Activated CD4-positive, alpha-beta T cell treated with anti-CD3 and anti-CD28 coated beads, Interleukin-2, amount 10 ng/mL, durations not matched to agents 7 days and 5 days (primary cell): ENCODE results near the gene CCL28. TPM values are rescaled to one million over a fixed set of nuclear protein-coding genes. Genes with fewer than 3 reads are reported as not detected.
"Not testable (repeated sequence)": the region's sequence is repeated elsewhere in the genome, so short reads cannot be mapped to it uniquely, and the experiment has no call there.

Experiments
- CTCF ChIA-PET: fragments of 350-600 bp; sonication (Branson Sonifier 250); formaldehyde crosslinking; loops from one replicate; lab custom pipeline; 2021; ENCODE audit warnings: antibody characterized with exemption; lab: Charles Lee
- POLR2A ChIA-PET: fragments of 350-600 bp; sonication (Branson Sonifier 250); formaldehyde crosslinking; loops from one replicate; lab custom pipeline; 2021; ENCODE audit warnings: antibody characterized with exemption; lab: Charles Lee
- DNase-seq: peaks from one replicate; pipeline ENCODE4 v3.0.0-alpha.2; 2020
- H3K27ac Mint-ChIP-seq: one replicate; pipeline ENCODE4 v1.8.0; 2021; ENCODE audit warnings: mild to moderate bottlenecking, moderate library complexity, mixed read lengths
- H3K27me3 Mint-ChIP-seq: one replicate; pipeline ENCODE4 v1.8.0; 2021; ENCODE audit warnings: mixed read lengths
- H3K36me3 Mint-ChIP-seq: one replicate; pipeline ENCODE4 v1.8.0; 2021; ENCODE audit warnings: low read depth, mixed read lengths
- H3K4me1 Mint-ChIP-seq: one replicate; pipeline ENCODE4 v1.8.0; 2021; ENCODE audit warnings: mixed read lengths
- H3K4me3 Mint-ChIP-seq: one replicate; pipeline ENCODE4 v1.8.0; 2021; ENCODE audit warnings: mild to moderate bottlenecking, moderate library complexity, mixed read lengths
- H3K9me3 Mint-ChIP-seq: one replicate; pipeline ENCODE4 v1.8.0; 2021; ENCODE audit warnings: mixed read lengths
- total RNA-seq, 2 experiments: library from RNA; stranded (reverse); gene quantifications; one replicate each; pipeline ENCODE4 v1.2.3, GENCODE V29; 2021

CCL28 gene
- total RNA-seq, 2 experiments from 2014 or later = 15.1 to 16.4 TPM

DNA sequence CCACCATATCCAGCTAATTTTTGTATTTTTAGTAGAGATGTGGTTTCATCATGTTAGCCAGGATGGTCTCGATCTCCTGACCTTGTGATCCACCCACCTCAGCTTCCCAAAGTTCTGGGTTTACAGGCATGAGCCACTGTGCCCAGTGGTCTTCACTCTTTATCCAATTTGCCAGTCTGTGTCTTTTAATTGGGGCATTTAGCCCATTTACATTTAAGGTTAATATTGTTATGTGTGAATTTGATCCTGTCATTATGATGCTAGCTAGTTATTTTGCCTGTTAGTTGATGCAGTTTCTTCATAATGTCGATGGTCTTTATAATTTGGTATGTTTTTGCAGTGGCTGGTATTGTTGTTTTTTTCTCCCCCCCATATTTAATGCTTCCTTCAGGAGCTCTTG is 47.0 kb downstream of the CCL28 start:
- H3K27me3 Mint-ChIP-seq, H3K4me1 Mint-ChIP-seq, H3K36me3 Mint-ChIP-seq, H3K4me3 Mint-ChIP-seq, H3K27ac Mint-ChIP-seq, POLR2A ChIA-PET, CTCF ChIA-PET, DNase-seq: not testable (repeated sequence)
- H3K9me3 Mint-ChIP-seq = peaks cover 15% of the 10 kb centered on the region

DNA sequence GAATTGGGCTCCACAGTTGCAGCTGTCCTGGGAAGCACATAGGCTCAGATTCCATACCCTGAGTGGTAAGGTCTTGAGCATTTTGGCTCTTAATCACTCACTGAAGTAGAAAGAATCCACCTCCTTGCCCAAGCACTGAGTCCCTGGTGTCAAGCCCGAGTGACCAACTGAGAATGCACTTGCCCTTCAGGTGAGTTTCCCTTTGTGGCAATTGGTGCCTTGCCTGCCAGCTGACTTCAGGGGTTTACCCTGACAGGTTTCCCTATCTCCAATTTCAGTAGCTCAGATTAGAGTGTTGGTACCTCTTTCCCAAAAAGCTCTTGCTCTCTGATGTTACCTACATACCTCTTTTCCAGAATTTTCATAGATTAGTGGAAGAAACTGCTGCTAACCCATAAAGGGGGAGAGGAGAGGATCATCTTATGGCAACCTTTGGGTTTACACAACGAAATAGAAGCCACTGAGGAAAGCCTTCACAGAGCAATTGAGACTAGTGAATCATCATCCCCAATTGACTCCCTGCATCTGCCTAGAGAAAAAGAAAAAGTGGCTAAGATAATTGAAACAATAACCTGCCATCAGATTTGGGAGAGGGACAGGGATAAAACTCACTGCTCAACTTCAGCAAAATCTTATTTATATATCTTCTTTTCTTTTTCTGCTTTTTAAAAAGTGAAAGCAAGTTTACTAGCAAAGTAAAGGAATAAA is 48.6 kb downstream of the CCL28 start:
- no peak for DNase-seq
- no peak overlapping the region for H3K4me3 Mint-ChIP-seq
- no peaks in the 10 kb centered on the region for H3K4me1 Mint-ChIP-seq
- peaks cover 22% of the 10 kb centered on the region for H3K9me3 Mint-ChIP-seq
- H3K27me3 Mint-ChIP-seq = peaks cover 4% of the 10 kb centered on the region
- ChIA-PET CTCF (interaction anchor here (1.5 kb wide), 1 partner anchor 8 kb away, joined by 4 read pairs; no protein-coding TSS in a partner anchor), POLR2A (no interaction called here)
- H3K36me3 Mint-ChIP-seq = peaks cover 3% of the 10 kb centered on the region
- no peak overlapping the region for H3K27ac Mint-ChIP-seq

DNA sequence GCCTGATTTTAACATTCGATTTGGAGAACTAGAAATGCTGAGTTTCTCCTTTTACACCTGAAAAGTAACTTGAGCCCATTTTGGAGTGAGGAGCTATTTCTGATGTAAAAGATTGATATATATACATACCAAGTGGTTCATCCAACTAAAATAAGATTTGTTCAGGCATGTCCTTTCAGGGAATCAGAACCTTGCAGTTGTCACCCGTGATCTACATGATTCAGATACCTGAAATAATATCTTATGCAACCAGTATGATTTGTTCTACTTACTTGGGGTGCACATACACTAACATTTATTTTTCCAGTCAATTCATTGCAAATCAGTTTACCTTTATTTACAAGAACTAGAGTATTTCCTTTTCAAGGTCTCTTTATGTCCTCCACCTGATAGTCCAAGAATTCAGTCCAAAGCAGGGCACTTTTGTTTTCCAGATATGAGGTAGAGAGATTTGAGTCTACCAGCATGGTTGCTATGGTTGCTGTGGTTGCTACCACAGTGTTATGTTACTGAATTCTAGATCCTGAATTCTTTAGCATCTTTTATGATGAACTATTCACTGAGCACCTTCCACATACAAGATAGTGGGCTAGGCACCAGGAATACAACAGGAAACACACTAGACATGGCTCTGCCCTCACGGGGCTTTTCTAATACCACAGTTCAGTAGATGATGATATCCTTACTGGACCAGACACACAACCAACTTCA is 49.3 kb downstream of the CCL28 start:
- no peak for DNase-seq
- peaks cover 3% of the 10 kb centered on the region for H3K36me3 Mint-ChIP-seq
- no peak overlapping the region for H3K27ac Mint-ChIP-seq
- ChIA-PET CTCF (interaction anchor here (1.5 kb wide), 1 partner anchor 9 kb away, joined by 4 read pairs; no protein-coding TSS in a partner anchor), POLR2A (no interaction called here)
- H3K27me3 Mint-ChIP-seq = peaks cover 4% of the 10 kb centered on the region
- no peak overlapping the region for H3K4me3 Mint-ChIP-seq
- H3K4me1 Mint-ChIP-seq = no peaks in the 10 kb centered on the region
- H3K9me3 Mint-ChIP-seq = peaks cover 22% of the 10 kb centered on the region

DNA sequence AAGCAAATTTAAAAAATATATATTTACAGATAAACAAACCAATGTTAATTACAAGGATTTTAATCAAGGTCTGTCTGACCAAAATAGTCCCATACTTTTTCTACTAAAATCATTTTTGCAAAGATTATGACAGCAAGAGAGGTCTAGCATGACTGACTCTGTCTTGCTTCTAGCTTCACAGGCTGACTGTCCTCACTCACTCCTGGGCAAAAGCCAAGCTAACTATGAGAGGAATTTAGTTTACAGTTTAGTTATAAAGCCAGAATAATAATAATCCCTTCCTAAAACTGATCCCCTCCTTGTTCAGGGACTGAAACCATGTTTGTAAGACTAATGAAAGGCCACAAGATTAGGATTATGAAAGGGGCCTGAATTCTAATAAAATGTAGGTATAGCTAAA is 53.5 kb downstream of the CCL28 start:
- DNase-seq = no peak
- CTCF ChIA-PET = no interaction called here
- Mint-ChIP-seq H3K4me1 (no peaks in the 10 kb centered on the region), H3K36me3 (no peaks in the 10 kb centered on the region), H3K27ac (no peak overlapping the region), H3K27me3 (peaks cover 2% of the 10 kb centered on the region), H3K9me3 (peaks cover 20% of the 10 kb centered on the region), H3K4me3 (no peak overlapping the region)
- POLR2A ChIA-PET = no interaction called here

DNA sequence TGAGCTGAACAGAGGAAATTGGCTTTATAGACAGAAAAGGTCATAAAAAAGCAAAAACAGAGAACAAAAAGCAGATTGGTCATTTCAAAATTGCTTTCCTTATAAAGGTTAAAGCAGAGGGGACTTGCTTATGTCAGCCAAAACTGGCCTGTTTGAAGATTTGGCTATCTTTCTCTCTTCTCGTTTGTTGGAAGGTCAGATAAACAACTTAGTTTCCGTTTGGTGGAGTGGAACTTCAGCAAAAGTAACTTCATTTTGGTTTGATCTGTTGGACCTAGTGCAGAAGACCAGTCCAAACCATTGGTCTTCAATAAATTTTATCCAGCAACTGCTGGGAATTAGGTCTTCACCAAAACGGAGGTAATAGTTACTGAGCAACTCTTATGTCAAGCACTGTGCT is 53.9 kb downstream of the CCL28 start:
- H3K4me1 Mint-ChIP-seq = no peaks in the 10 kb centered on the region
- peaks cover 2% of the 10 kb centered on the region for H3K27me3 Mint-ChIP-seq
- no peak overlapping the region for H3K27ac Mint-ChIP-seq
- ChIA-PET CTCF (no interaction called here), POLR2A (no interaction called here)
- DNase-seq = no peak
- no peaks in the 10 kb centered on the region for H3K36me3 Mint-ChIP-seq
- H3K9me3 Mint-ChIP-seq = peaks cover 20% of the 10 kb centered on the region
- H3K4me3 Mint-ChIP-seq = no peak overlapping the region

DNA sequence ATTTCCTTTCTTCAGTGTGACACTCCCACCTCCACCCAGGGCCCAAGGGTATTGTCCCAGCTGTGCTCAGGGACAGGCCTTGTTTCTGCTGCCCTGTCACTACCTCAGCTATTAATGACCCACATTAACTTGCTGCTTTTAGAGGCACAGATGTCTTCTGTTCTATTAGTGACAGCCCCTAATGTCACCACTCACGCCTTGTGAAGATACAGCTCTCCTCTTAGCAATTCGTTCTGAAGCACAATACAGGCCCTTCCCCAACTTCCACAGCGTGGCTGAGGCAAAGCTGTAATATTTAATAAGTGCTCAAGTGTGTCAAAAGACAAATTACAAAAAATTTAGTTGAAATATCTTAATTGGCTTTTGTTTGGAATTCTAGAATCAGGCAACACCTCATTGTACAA is 54.3 kb downstream of the CCL28 start:
- no peak for DNase-seq
- H3K27me3 Mint-ChIP-seq = peaks cover 2% of the 10 kb centered on the region
- H3K36me3 Mint-ChIP-seq = no peaks in the 10 kb centered on the region
- no peak overlapping the region for H3K27ac Mint-ChIP-seq
- H3K9me3 Mint-ChIP-seq = peaks cover 18% of the 10 kb centered on the region
- no peaks in the 10 kb centered on the region for H3K4me1 Mint-ChIP-seq
- POLR2A ChIA-PET = no interaction called here
- no peak overlapping the region for H3K4me3 Mint-ChIP-seq
- CTCF ChIA-PET = no interaction called here

DNA sequence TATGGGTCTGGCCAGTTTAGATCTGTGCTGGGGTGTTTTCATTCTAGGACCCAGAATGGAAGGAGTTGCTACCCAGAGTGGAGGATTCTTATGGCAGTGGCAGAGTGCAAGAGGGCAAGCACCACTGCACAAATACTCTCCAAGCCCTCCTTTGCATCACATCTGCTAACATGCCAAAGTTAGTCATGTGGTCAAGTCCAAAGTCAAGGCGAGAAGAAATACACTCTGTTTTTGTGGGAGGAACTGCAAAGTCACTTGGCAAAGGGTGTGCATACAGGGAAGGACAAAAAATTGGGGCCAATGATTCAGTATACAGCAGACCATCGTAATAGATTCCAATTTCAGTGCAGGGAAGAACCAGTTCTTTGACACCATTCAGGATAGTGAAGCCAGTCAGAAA is 55.1 kb downstream of the CCL28 start:
- Mint-ChIP-seq H3K27me3 (peaks cover 2% of the 10 kb centered on the region), H3K27ac (no peak overlapping the region), H3K4me3 (no peak overlapping the region), H3K4me1 (no peaks in the 10 kb centered on the region), H3K9me3 (peaks cover 14% of the 10 kb centered on the region), H3K36me3 (no peaks in the 10 kb centered on the region)
- no peak for DNase-seq
- ChIA-PET POLR2A (no interaction called here), CTCF (no interaction called here)

DNA sequence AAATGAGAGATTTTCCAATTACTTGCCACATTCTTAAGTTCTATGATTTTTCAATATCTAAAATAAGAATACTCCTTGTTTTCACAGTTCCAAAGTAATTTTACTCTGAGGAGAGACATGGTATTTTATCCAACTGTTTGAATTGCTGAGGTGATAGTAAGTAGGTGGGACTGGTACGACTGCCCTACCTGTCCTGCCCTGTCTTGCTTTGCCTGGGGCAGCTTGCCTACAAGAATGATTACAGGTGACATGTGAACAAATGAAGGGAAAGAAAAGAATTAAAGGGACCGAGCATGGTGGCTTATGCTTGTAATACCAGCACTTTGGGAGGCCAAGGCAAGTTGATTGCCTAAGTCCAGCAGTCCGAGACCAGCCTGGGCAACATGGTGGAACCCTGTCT is 57.4 kb downstream of the CCL28 start:
- no peak overlapping the region for H3K4me3 Mint-ChIP-seq
- H3K9me3 Mint-ChIP-seq = peaks cover 5% of the 10 kb centered on the region
- H3K27ac Mint-ChIP-seq = no peak overlapping the region
- peaks cover 8% of the 10 kb centered on the region for H3K27me3 Mint-ChIP-seq
- POLR2A ChIA-PET = no interaction called here
- H3K4me1 Mint-ChIP-seq = no peaks in the 10 kb centered on the region
- no peak for DNase-seq
- CTCF ChIA-PET = no interaction called here
- H3K36me3 Mint-ChIP-seq = no peaks in the 10 kb centered on the region

DNA sequence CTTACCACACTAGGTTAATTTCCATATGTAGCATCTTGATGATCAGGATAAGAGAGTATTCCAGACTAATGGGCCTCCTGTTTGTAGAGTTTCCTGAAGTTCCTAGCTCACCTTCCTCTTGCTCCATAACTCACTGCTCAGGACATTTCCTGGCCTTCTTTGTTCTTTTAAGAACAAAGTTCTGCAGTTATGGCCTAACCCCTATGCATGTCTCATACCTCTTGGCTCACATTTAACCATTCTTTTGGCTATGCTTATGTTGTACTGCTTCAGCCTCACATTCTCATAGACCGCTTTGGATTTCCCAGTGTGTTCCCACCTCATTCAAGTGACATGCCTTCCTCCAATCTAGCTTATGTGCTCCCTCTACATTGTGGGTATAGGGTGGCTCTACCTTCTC is 58.5 kb downstream of the CCL28 start:
- H3K9me3 Mint-ChIP-seq = no peaks in the 10 kb centered on the region
- no peak overlapping the region for H3K27ac Mint-ChIP-seq
- no peaks in the 10 kb centered on the region for H3K4me1 Mint-ChIP-seq
- ChIA-PET POLR2A (no interaction called here), CTCF (interaction anchor here (0.5 kb wide), 1 partner anchor 175 kb away, joined by 3 read pairs; no protein-coding TSS in a partner anchor)
- no peaks in the 10 kb centered on the region for H3K36me3 Mint-ChIP-seq
- H3K27me3 Mint-ChIP-seq = peaks cover 8% of the 10 kb centered on the region
- DNase-seq = no peak
- H3K4me3 Mint-ChIP-seq = no peak overlapping the region

DNA sequence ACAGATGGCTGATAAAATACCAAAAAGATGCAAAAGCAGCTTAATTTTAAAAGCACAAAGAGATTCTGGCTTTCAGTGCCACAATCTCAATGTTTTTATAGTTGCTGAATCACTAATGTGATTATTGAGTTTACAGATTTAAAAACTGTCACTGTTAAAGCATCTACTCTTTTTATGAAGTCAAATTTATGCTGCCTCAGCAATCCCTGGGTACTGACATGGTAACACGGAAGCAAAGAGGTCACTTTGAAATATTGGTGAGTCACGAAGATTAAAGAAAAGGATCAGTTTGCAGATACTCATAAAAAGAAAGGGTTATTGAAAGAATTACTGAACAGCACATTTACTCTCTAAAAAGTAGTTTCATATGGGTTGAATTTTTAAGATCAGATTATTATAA is 59.3 kb downstream of the CCL28 start:
- H3K36me3 Mint-ChIP-seq = no peaks in the 10 kb centered on the region
- H3K9me3 Mint-ChIP-seq = no peaks in the 10 kb centered on the region
- H3K27me3 Mint-ChIP-seq = peaks cover 8% of the 10 kb centered on the region
- H3K4me1 Mint-ChIP-seq = no peaks in the 10 kb centered on the region
- ChIA-PET POLR2A (no interaction called here), CTCF (no interaction called here)
- no peak for DNase-seq
- H3K4me3 Mint-ChIP-seq = no peak overlapping the region
- H3K27ac Mint-ChIP-seq = no peak overlapping the region

DNA sequence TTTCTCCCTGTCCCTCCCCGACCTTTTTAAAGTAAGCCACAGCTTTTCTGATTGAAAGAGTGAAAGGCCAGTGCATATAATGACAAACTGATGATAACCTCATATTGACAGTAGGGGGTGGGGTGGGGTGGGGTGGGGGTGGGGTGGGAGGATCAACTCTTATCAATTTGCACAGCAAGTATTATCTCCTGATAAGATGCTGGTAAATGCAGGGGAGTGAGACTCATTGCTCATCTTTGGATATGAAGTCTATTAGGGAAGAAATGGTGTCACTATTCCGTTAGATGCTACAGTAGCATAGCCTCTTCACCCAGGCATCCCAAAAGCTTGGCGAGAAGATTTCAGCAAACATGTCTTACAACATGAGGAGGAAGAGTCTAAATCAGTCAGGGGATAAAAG is 60.1 kb downstream of the CCL28 start:
- ChIA-PET CTCF (interaction anchor here (0.6 to 1.1 kb wide), 2 partner anchors 36 to 205 kb away, joined by 3 read pairs; no protein-coding TSS in a partner anchor), POLR2A (no interaction called here)
- Mint-ChIP-seq H3K27me3 (peaks cover 8% of the 10 kb centered on the region), H3K4me3 (no peak overlapping the region), H3K36me3 (no peaks in the 10 kb centered on the region), H3K27ac (no peak overlapping the region), H3K4me1 (no peaks in the 10 kb centered on the region), H3K9me3 (no peaks in the 10 kb centered on the region)
- DNase-seq = no peak

DNA sequence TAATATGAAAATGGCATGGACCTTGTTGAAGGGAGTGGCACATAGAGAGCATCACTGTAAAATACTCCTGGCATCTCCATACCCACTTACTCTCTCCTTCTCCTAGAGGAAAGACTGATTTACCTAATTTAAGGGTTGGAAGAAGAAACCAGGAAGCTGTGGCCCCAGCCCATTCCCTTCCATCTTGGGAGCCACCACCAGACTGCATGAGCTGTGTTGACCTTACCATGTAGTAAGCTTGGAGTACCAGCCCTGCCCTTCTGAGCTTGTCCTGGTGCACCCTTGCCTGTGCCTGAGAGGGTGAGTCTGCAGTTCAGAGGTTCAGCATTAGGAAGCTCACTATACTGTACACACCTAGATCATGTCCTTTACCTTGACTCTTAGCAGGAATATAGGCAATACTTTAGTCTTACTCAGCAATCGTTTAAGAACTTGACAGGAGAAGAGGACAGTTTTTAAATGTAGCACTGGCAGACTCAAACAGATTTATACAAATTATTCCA is 63.3 kb downstream of the CCL28 start:
- no peak overlapping the region for H3K4me3 Mint-ChIP-seq
- POLR2A ChIA-PET = no interaction called here
- H3K27me3 Mint-ChIP-seq = peaks cover 14% of the 10 kb centered on the region
- H3K4me1 Mint-ChIP-seq = no peaks in the 10 kb centered on the region
- CTCF ChIA-PET = interaction anchor here (0.9 to 1.4 kb wide), 2 partner anchors 18 to 41 kb away, joined by 3 read pairs; no protein-coding TSS in a partner anchor
- no peak overlapping the region for H3K27ac Mint-ChIP-seq
- no peaks in the 10 kb centered on the region for H3K36me3 Mint-ChIP-seq
- peaks cover 4% of the 10 kb centered on the region for H3K9me3 Mint-ChIP-seq
- DNase-seq = no peak

DNA sequence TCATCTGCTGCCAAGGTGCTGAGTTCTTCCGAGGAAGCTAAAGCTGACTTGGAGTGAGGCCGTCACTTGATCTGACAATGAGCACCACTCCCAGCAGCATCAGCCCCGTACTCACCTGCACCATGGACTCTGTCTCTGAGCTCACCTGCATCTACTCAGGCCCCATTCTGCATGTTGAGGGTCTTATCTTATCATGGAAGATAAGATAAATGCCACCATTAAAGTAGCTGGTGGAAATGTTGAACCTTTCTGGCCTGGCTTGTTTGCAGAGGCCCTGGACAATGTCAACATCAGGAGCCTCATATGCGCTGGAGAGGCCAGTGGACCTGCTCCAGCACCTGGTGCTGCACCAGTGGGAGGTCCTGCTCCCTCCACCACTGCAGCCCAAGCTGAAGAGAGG is 64.0 kb downstream of the CCL28 start:
- Mint-ChIP-seq H3K27me3 (peaks cover 20% of the 10 kb centered on the region), H3K9me3 (peaks cover 9% of the 10 kb centered on the region), H3K4me1 (no peaks in the 10 kb centered on the region), H3K36me3 (no peaks in the 10 kb centered on the region), H3K4me3 (no peak overlapping the region), H3K27ac (no peak overlapping the region)
- ChIA-PET POLR2A (no interaction called here), CTCF (interaction anchor here (1.4 kb wide), 1 partner anchor 42 kb away, joined by 3 read pairs; no protein-coding TSS in a partner anchor)
- no peak for DNase-seq
